ENCODE measurements around the gene UPF3A. TPM values are rescaled to one million over a fixed set of nuclear protein-coding genes. Genes with fewer than 3 reads are reported as not detected.

Gene UPF3A
- total and polyA plus RNA-seq, 9 of the 15 experiments (the other 6 are each of a cell fraction or from before 2014, with no cell fraction given), result 15.6 to 76.5 (median 40.9) TPM

- no peak for TF ChIP-seq FOS (IDR thresholded peaks at IDR 0.05; ENCODE audit: extremely low read depth, insufficient read length)
- TF ChIP-seq, protein P1, sequence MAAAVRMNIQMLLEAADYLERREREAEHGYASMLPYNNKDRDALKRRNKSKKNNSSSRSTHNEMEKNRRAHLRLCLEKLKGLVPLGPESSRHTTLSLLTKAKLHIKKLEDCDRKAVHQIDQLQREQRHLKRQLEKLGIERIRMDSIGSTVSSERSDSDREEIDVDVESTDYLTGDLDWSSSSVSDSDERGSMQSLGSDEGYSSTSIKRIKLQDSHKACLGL (CRISPR knock-in tag; IDR thresholded peaks at IDR 0.05; ENCODE audit: borderline replicate concordance, poor library complexity, severe bottlenecking), result no peak
- 0 out of 2 replicates have a peak, but pooled peaks have one; percentile 33 for TF ChIP-seq KLF6 (CRISPR knock-in tag; IDR thresholded peaks at IDR 0.05; ENCODE audit: borderline replicate concordance)
- TF ChIP-seq, protein P2, sequence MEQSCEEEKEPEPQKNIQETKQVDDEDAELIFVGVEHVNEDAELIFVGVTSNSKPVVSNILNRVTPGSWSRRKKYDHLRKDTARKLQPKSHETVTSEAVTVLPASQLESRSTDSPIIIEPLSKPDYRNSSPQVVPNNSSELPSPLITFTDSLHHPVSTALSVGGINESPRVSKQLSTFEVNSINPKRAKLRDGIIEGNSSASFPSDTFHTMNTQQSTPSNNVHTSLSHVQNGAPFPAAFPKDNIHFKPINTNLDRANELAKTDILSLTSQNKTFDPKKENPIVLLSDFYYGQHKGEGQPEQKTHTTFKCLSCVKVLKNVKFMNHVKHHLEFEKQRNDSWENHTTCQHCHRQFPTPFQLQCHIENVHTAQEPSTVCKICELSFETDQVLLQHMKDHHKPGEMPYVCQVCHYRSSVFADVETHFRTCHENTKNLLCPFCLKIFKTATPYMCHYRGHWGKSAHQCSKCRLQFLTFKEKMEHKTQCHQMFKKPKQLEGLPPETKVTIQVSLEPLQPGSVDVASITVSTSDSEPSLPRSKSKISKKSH (CRISPR knock-in tag; IDR thresholded peaks at IDR 0.05), result no peak
- peak; percentile 25 for TF ChIP-seq RBBP5 (IDR thresholded peaks at IDR 0.05; ENCODE audit: borderline replicate concordance, insufficient read depth, low read length, poor library complexity, severe bottlenecking)
- TF ChIP-seq ZNF239 (CRISPR knock-in tag; IDR thresholded peaks at IDR 0.05), result no peak
- no peak for TF ChIP-seq BRD4 (IDR thresholded peaks at IDR 0.05)
- peak; percentile 53 to 76; a peak in 3 of 4 replicates for TF ChIP-seq MNT (conservative IDR thresholded peaks at IDR 0.05)
- no peak for TF ChIP-seq ZBTB8A (IDR thresholded peaks at IDR 0.05; ENCODE audit: partially characterized antibody)
- TF ChIP-seq, protein P3, sequence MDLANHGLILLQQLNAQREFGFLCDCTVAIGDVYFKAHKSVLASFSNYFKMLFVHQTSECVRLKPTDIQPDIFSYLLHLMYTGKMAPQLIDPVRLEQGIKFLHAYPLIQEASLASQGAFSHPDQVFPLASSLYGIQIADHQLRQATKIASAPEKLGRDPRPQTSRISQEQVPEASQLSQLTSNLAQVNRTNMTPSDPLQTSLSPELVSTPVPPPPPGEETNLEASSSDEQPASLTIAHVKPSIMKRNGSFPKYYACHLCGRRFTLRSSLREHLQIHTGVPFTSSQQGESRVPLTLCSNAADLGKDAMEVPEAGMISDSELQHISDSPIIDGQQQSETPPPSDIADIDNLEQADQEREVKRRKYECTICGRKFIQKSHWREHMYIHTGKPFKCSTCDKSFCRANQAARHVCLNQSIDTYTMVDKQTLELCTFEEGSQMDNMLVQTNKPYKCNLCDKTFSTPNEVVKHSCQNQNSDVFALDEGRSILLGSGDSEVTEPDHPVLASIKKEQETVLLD (IDR thresholded peaks at IDR 0.05), result no peak
- no peak for TF ChIP-seq KDM2B (CRISPR knock-in tag; IDR thresholded peaks at IDR 0.05)
- TF ChIP-seq ZMIZ1 (IDR thresholded peaks at IDR 0.05; ENCODE audit: low read depth in 2 of 2, low read length in 2 of 2), result no peak
- no peak for TF ChIP-seq HDAC3 (IDR thresholded peaks at IDR 0.05; ENCODE audit: borderline replicate concordance, partially characterized antibody)
These were observed 755 bp downstream of the UPF3A start (continued) for GRCh38 chr13:114282041-114282670.

Measured in K562 (cell line).